GM12878 (cell line): ENCODE data around the gene RANBP17. TPM values are rescaled to one million over a fixed set of nuclear protein-coding genes. Genes with fewer than 3 reads are reported as not detected.
A peak's percentile ranks its signal among the peaks of the same experiment; 100 is the strongest.

ENCODE experiments used
- ATAC-seq: fragments of 200-7000 bp; cut with Tn5 transposase; 3 replicates; pipeline ENCODE4 v1.9.1; 2020; ENCODE audit warnings: mild to moderate bottlenecking, moderate library complexity
- BruUV-seq: library from RNA; stranded (reverse); fragments of 400-500 nt; replicated peaks from 2 replicates; lab custom pipeline; 2021; lab: Mats Ljungman, UMichigan
- CTCF ChIA-PET: fragments of 300-600 bp; sonication (Branson Sonifier 250); formaldehyde crosslinking; extraction: SDS; loops from one replicate; lab custom pipeline; 2021; ENCODE audit warnings: inconsistent platforms; lab: Yijun Ruan, JAX
- POLR2A ChIA-PET: fragments of 350-600 bp; formaldehyde crosslinking; extraction: SDS; loops from one replicate; lab custom pipeline; 2021; ENCODE audit warnings: inconsistent platforms; lab: Charles Lee
- RAD21 ChIA-PET: fragments of 300-600 bp; sonication (Branson Sonifier 250); formaldehyde crosslinking; loops from one replicate; lab custom pipeline; 2023; ENCODE audit warnings: antibody characterized with exemption; ENCODE audit not compliant: unreplicated experiment; lab: Charles Lee
- SMC1A ChIA-PET: fragments of 300-600 bp; sonication (Branson Sonifier 250); formaldehyde crosslinking; loops from one replicate; lab custom pipeline; 2023; ENCODE audit not compliant: unreplicated experiment, uncharacterized antibody; lab: Charles Lee
- DNase-seq: peaks from one replicate; pipeline ENCODE4 v3.0.0-alpha.2; 2011; ENCODE audit warnings: low read depth, low spot score
- FAIRE-seq: peaks from 3 replicates; lab custom pipeline; 2011; peaks lifted over from hg19 to GRCh38; lab: Jason Lieb, UNC
- H2AFZ ChIP-seq: 2 replicates; pipeline ENCODE4 v1.6.0; 2011; ENCODE audit warnings: low read depth, low read length, control low read depth; ENCODE audit not compliant: control insufficient read depth
- H3K27ac ChIP-seq: 2 replicates; pipeline ENCODE4 v1.5.1; 2011; ENCODE audit warnings: control low read depth; ENCODE audit not compliant: control insufficient read depth, insufficient read depth
- H3K27me3 ChIP-seq, 2 experiments: replicated peaks in 1 of 2; 2 replicates each; pipeline versions ENCODE4 v1.6.0 to v1.6.1; 2011; ENCODE audit warnings: low read length in 1 of 2; ENCODE audit not compliant: control insufficient read depth in 2 of 2, insufficient read depth in 2 of 2
- H3K36me3 ChIP-seq, 2 experiments: 2 replicates each; pipeline ENCODE4 v1.5.1; 2011; ENCODE audit warnings: low read length in 1 of 2; ENCODE audit not compliant: control insufficient read depth in 2 of 2, insufficient read depth in 2 of 2
- H3K4me1 ChIP-seq: 2 replicates; pipeline ENCODE4 v1.6.1; 2011; ENCODE audit warnings: mild to moderate bottlenecking, low read length, moderate library complexity, mixed read lengths; ENCODE audit not compliant: control insufficient read depth, insufficient read depth
- H3K4me2 ChIP-seq: 2 replicates; pipeline ENCODE4 v1.6.0; 2011; ENCODE audit warnings: control low read depth; ENCODE audit not compliant: control insufficient read depth, insufficient read depth
- H3K4me3 ChIP-seq: fragments of 200-600 bp; sonication (generic); 2 replicates; pipeline ENCODE4 v1.5.1; 2016
- H3K79me2 ChIP-seq: 2 replicates; pipeline ENCODE4 v1.6.0; 2011; ENCODE audit warnings: low read length; ENCODE audit not compliant: control insufficient read depth, insufficient read depth
- H3K9ac ChIP-seq: 2 replicates; pipeline ENCODE4 v1.8.0; 2011; ENCODE audit warnings: low read length, control low read depth, mixed read lengths; ENCODE audit not compliant: control insufficient read depth, insufficient read depth
- H3K9me3 ChIP-seq: replicated peaks from 3 replicates; pipeline ENCODE4 v1.5.1; 2011; ENCODE audit warnings: mild to moderate bottlenecking, low read length; ENCODE audit not compliant: control insufficient read depth, insufficient read depth
- H4K20me1 ChIP-seq: 2 replicates; pipeline ENCODE4 v1.6.0; 2011; ENCODE audit not compliant: control insufficient read depth, insufficient read depth
- CTCF ChIP-seq, 3 experiments: IDR thresholded peaks in 2 of 3; conservative IDR thresholded peaks in 1 of 3; 2 replicates each; pipeline ENCODE4 v1.5.1; 2011; ENCODE audit warnings: low read depth in 3 of 3, low read length in 3 of 3, mild to moderate bottlenecking in 3 of 3, control low read depth in 2 of 3, moderate library complexity in 2 of 3, inconsistent platforms in 1 of 3, mixed read lengths in 1 of 3; ENCODE audit not compliant: control insufficient read depth in 2 of 3, insufficient read depth in 1 of 3; ENCODE audit errors: extremely low read depth in 1 of 3
- KLF5 ChIP-seq: fragments of 450-650 bp; IDR thresholded peaks from 2 replicates; pipeline ENCODE4 v1.6.1; 2014; ENCODE audit warnings: mild to moderate bottlenecking; ENCODE audit not compliant: partially characterized antibody
- MAX ChIP-seq: IDR thresholded peaks from 2 replicates; pipeline ENCODE4 v1.6.1; 2012; ENCODE audit warnings: low read depth, low read length, improper control_type of control experiment
- NRF1 ChIP-seq: conservative IDR thresholded peaks from 2 replicates; pipeline ENCODE4 v1.6.1; 2011; ENCODE audit warnings: mild to moderate bottlenecking, low read depth, low read length, improper control_type of control experiment
- POLR2AphosphoS2 ChIP-seq: IDR thresholded peaks from 2 replicates; pipeline ENCODE4 v1.6.1; 2011; ENCODE audit warnings: low read depth, mild to moderate bottlenecking, low read length, improper control_type of control experiment, moderate library complexity
- RAD51 ChIP-seq: fragments of 450-650 bp; IDR thresholded peaks from 2 replicates; pipeline ENCODE4 v1.6.1; 2016; ENCODE audit warnings: moderate library complexity, mild to moderate bottlenecking, inconsistent platforms
- SIN3A ChIP-seq: IDR thresholded peaks from 2 replicates; pipeline ENCODE4 v1.6.1; 2012; ENCODE audit warnings: low read depth, low read length, improper control_type of control experiment
- STAT1 ChIP-seq: fragments of 450-650 bp; conservative IDR thresholded peaks from 2 replicates; pipeline ENCODE4 v1.6.1; 2014; ENCODE audit warnings: antibody characterized with exemption, mild to moderate bottlenecking
- TARDBP ChIP-seq: IDR thresholded peaks from 2 replicates; pipeline ENCODE4 v1.6.1; 2016; ENCODE audit warnings: borderline replicate concordance
- TCF3 ChIP-seq: IDR thresholded peaks from 2 replicates; pipeline ENCODE4 v1.6.1; 2012; ENCODE audit warnings: low read depth, mild to moderate bottlenecking, low read length, borderline replicate concordance; ENCODE audit not compliant: insufficient read depth
- WGBS: methylation state at CpG from one replicate; pipeline ENCODE4 v1.1.6; 2016; ENCODE audit warnings: low lambda C conversion rate; ENCODE audit not compliant: insufficient replicate concordance, insufficient coverage; ENCODE audit errors: missing lambda C conversion rate; 5-methylcytosine and 5-hydroxymethylcytosine counted together
- in situ Hi-C: fragments of 300-500 bp; cut with MboI; formaldehyde crosslinking; loops from 9 replicates; pipeline ENCODE4 v1.14.3; 2018; ENCODE audit warnings: mixed read lengths
- intact Hi-C: fragments of 100-400 bp; cut with micrococcal nuclease; formaldehyde crosslinking; loops from one replicate; pipeline ENCODE4 v1.14.2; 2022; ENCODE audit not compliant: unreplicated experiment
- polyA plus RNA-seq, 11 experiments: library from polyadenylated mRNA; depleted of rRNA in 4 of 11; unstranded in 6 of 11; stranded (reverse) in 5 of 11; fragments of >200 nt; fragmentation: Nextera tagmentation in 4 of 11; fragmentation: Illumina TruSeq in 1 of 11; extraction: Ambion mirVana in 4 of 11; extraction: Trizol in 1 of 11; gene quantifications; 1 replicate in 1 of 11; 2 replicates in 10 of 11; pipeline versions ENCODE4 v1.2.1 to v1.2.3, GENCODE V29; 2011 to 2016; ENCODE audit warnings: inconsistent platforms in 2 of 11, missing spikeins in 2 of 11, low read depth in 1 of 11
- total RNA-seq, 4 experiments: library from RNA; depleted of rRNA in 3 of 4; stranded (reverse); fragments of >200 nt in 3 of 4; fragmentation: Illumina TruSeq in 1 of 4; extraction: Trizol in 1 of 4; gene quantifications; 2 replicates each; pipeline versions ENCODE4 v1.2.1 to v1.2.3, GENCODE V29; 2013 to 2021
- TF ChIP-seq, protein P1 (sequence below): IDR thresholded peaks from 2 replicates; pipeline ENCODE4 v1.6.1; 2011; ENCODE audit warnings: borderline replicate concordance, low read depth, mild to moderate bottlenecking, moderate library complexity, low read length; ENCODE audit not compliant: insufficient read depth, poor library complexity, severe bottlenecking

RANBP17 gene
- total and polyA plus RNA-seq, 10 of the 15 experiments (the other 5 are each of a cell fraction or from before 2014, with no cell fraction given): 0.10 TPM; not detected in 9

DNA sequence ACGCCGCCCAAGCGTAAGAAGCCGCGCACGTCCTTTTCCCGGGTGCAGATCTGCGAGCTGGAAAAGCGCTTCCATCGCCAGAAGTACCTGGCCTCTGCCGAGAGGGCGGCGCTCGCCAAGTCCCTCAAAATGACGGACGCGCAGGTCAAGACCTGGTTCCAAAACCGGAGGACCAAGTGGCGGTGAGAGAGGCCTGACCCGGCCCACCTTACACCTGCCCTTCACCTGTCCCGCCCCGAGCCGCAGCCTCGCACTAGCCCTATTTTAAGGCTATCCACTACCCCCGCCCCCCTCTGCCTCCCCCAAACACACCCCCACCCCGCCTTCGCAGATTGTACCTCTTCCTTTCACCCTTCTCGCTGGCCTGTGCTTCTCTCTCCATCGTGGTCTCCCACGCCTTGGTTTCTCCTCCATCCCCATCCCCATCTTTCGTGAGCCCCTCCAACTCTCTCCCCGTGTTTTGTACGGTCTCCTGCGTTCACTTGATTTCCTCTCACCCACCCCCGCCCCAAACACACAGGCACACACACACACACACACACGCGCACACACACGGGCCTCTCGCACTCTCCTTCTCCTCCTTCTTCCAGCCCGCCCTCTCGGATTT is 448.5 kb downstream of the RANBP17 start:
- no peak overlapping the region for H2AFZ ChIP-seq
- H3K4me2 ChIP-seq: no peak overlapping the region
- CTCF ChIA-PET: no interaction called here
- FAIRE-seq (no peak), ATAC-seq (no peak), DNase-seq (no peak)
- no peaks in the 10 kb centered on the region for H4K20me1 ChIP-seq
- H3K9ac ChIP-seq: no peak overlapping the region
- in situ Hi-C loops (no loop called here), intact Hi-C loops (no loop called here)
- no peak overlapping the region for H3K27ac ChIP-seq
- no peaks in the 10 kb centered on the region; the same call in 2 of the 3 replicates for H3K9me3 ChIP-seq
- RAD21 ChIA-PET: no interaction called here
- H3K4me3 ChIP-seq: no peak overlapping the region
- POLR2A ChIA-PET: no interaction called here
- no peaks in the 10 kb centered on the region for H3K79me2 ChIP-seq
- TF ChIP-seq CTCF (IDR thresholded peaks at IDR 0.05 in 2 of 3, conservative IDR thresholded peaks at IDR 0.05 in 1 of 3; ENCODE audit: control insufficient read depth in 2 of 3, extremely low read depth in 1 of 3, insufficient read depth in 1 of 3, low read depth in 3 of 3, low read length in 3 of 3) (0 out of 6 replicates have a peak, but pooled peaks of 2 of the 3 experiments have one; percentile 20 to 28), TARDBP (no peak)
- peaks cover 5 to 22% of the 10 kb centered on the region in 2 experiments for H3K27me3 ChIP-seq
- 67% methylated on average over 26 of the region's 41 CpGs for WGBS
- H3K36me3 ChIP-seq: no peaks in the 10 kb centered on the region
- BruUV-seq: no TSS peak
- H3K4me1 ChIP-seq: no peaks in the 10 kb centered on the region
- SMC1A ChIA-PET: no interaction called here

- DNase-seq (no peak), ATAC-seq (no peak), FAIRE-seq (no peak)
- Histone ChIP-seq H2AFZ (no peak overlapping the region), H4K20me1 (no peaks in the 10 kb centered on the region), H3K36me3 (no peaks in the 10 kb centered on the region), H3K9me3 (no peaks in the 10 kb centered on the region; the same call in 2 of the 3 replicates), H3K9ac (no peak overlapping the region), H3K4me3 (no peak overlapping the region), H3K4me1 (no peaks in the 10 kb centered on the region), H3K79me2 (no peaks in the 10 kb centered on the region), H3K4me2 (no peak overlapping the region), H3K27me3 (peaks cover 5 to 26% of the 10 kb centered on the region in 2 experiments), H3K27ac (no peak overlapping the region)
- ChIA-PET CTCF (no interaction called here), POLR2A (no interaction called here), SMC1A (no interaction called here), RAD21 (no interaction called here)
- TF ChIP-seq POLR2AphosphoS2 (no peak), STAT1 (no peak), SIN3A (no peak), MAX (no peak), NRF1 (no peak), KLF5 (no peak), TCF3 (no peak), RAD51 (no peak)
- TF ChIP-seq, protein P1, sequence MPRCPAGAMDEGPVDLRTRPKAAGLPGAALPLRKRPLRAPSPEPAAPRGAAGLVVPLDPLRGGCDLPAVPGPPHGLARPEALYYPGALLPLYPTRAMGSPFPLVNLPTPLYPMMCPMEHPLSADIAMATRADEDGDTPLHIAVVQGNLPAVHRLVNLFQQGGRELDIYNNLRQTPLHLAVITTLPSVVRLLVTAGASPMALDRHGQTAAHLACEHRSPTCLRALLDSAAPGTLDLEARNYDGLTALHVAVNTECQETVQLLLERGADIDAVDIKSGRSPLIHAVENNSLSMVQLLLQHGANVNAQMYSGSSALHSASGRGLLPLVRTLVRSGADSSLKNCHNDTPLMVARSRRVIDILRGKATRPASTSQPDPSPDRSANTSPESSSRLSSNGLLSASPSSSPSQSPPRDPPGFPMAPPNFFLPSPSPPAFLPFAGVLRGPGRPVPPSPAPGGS: no peak
- intact Hi-C loops: no loop called here
- BruUV-seq: no TSS peak
- WGBS: 37% methylated on average over 40 of the region's 41 CpGs
- in situ Hi-C loops: no loop called here
Observed at GRCh38 chr5:171310819-171311321, 449.1 kb downstream of the RANBP17 start.
